Calu3 (cell line): Measurements from ENCODE around the gene SAMD8. TPM values are rescaled to one million over a fixed set of nuclear protein-coding genes. Genes with fewer than 3 reads are reported as not detected.
"Not testable (repeated sequence)": the region's sequence is repeated elsewhere in the genome, so short reads cannot be mapped to it uniquely, and the experiment has no call there.

Source experiments
- BruUV-seq: library from RNA; stranded (reverse); fragments of 400-500 nt; replicated peaks from 2 replicates; lab custom pipeline; 2021; lab: Mats Ljungman, UMichigan
- CTCF ChIA-PET: fragments of 300-600 bp; sonication (Branson Sonifier 250); formaldehyde crosslinking; loops from one replicate; lab custom pipeline; 2022; ENCODE audit warnings: antibody characterized with exemption; lab: Charles Lee
- DNase-seq: peaks from one replicate; pipeline ENCODE4 v3.0.0; 2022
- H3K27ac Mint-ChIP-seq: one replicate; pipeline ENCODE4 v1.8.0; 2022; ENCODE audit warnings: mixed read lengths; ENCODE audit not compliant: unreplicated experiment
- H3K27me3 Mint-ChIP-seq: one replicate; pipeline ENCODE4 v1.8.0; 2022; ENCODE audit warnings: mixed read lengths; ENCODE audit not compliant: unreplicated experiment
- H3K36me3 Mint-ChIP-seq: one replicate; pipeline ENCODE4 v1.8.0; 2022; ENCODE audit warnings: mild to moderate bottlenecking, moderate library complexity, mixed read lengths; ENCODE audit not compliant: insufficient read depth, unreplicated experiment
- H3K4me1 Mint-ChIP-seq: one replicate; pipeline ENCODE4 v1.8.0; 2022; ENCODE audit warnings: mild to moderate bottlenecking, low read depth, mixed read lengths; ENCODE audit not compliant: unreplicated experiment
- H3K4me3 Mint-ChIP-seq: one replicate; pipeline ENCODE4 v1.8.0; 2022; ENCODE audit warnings: mild to moderate bottlenecking, low read depth, moderate library complexity, mixed read lengths; ENCODE audit not compliant: unreplicated experiment
- H3K9me3 Mint-ChIP-seq: one replicate; pipeline ENCODE4 v1.8.0; 2022; ENCODE audit warnings: low read depth, mixed read lengths; ENCODE audit not compliant: unreplicated experiment
- intact Hi-C: fragments of 100-400 bp; cut with micrococcal nuclease; formaldehyde crosslinking; loops from one replicate; pipeline ENCODE4 v1.10.0; 2022; ENCODE audit not compliant: unreplicated experiment
- total RNA-seq: library from RNA; stranded (reverse); gene quantifications from 2 replicates; pipeline ENCODE4 v1.2.3, GENCODE V29; 2022
- TF ChIP-seq, protein P1 (sequence below): fragments of 200-600 bp; IDR thresholded peaks from one replicate; pipeline ENCODE4 v1.8.0; 2022; ENCODE audit warnings: antibody characterized with exemption; ENCODE audit not compliant: unreplicated experiment

The SAMD8 gene
- total RNA-seq, 1 experiment from 2014 or later: 19.9 TPM

DNA sequence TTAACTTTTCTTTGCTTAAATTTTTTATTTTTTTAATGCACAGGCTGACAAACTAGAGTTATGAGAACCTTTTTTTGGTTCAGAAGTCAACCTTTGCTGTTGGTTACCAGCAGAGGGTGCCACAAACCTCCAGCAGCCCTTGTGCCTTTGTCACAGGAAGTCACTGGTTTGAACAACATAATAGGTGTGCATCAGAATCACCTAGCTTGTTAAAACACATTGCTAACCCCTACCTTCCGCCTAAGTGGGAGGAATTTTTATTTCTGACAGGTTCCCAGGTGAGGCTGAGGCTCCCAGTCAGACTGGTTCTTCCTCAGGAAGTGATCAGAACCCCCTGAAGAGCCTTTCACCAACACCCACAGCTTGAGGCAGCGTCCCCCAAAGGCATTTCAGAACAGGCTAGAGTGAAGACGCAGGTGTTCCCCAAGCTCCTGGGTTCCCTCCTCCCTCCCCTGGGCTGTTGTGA is 76.5 kb downstream of the SAMD8 start:
- BruUV-seq: no TSS peak
- no peaks in the 10 kb centered on the region for H3K9me3 Mint-ChIP-seq
- H3K36me3 Mint-ChIP-seq: no peaks in the 10 kb centered on the region
- TF ChIP-seq, protein P1, sequence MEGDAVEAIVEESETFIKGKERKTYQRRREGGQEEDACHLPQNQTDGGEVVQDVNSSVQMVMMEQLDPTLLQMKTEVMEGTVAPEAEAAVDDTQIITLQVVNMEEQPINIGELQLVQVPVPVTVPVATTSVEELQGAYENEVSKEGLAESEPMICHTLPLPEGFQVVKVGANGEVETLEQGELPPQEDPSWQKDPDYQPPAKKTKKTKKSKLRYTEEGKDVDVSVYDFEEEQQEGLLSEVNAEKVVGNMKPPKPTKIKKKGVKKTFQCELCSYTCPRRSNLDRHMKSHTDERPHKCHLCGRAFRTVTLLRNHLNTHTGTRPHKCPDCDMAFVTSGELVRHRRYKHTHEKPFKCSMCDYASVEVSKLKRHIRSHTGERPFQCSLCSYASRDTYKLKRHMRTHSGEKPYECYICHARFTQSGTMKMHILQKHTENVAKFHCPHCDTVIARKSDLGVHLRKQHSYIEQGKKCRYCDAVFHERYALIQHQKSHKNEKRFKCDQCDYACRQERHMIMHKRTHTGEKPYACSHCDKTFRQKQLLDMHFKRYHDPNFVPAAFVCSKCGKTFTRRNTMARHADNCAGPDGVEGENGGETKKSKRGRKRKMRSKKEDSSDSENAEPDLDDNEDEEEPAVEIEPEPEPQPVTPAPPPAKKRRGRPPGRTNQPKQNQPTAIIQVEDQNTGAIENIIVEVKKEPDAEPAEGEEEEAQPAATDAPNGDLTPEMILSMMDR: peak; percentile 75
- intact Hi-C loops: loop anchor here (1.0 to 5.0 kb wide), 3 partner anchors 42 to 1359 kb away; no protein-coding TSS in a partner anchor
- H3K27me3 Mint-ChIP-seq: no peaks in the 10 kb centered on the region
- CTCF ChIA-PET: interaction anchor here (0.6 to 3.0 kb wide), 8 partner anchors 9 to 48 kb away, joined by 3 to 67 read pairs (median 7); partner anchors contain the start of genes COMTD1 and VDAC2
- H3K4me3 Mint-ChIP-seq: no peak overlapping the region
- peak; percentile 77 for DNase-seq
- H3K4me1 Mint-ChIP-seq: peaks cover 8% of the 10 kb centered on the region
- no peak overlapping the region for H3K27ac Mint-ChIP-seq

DNA sequence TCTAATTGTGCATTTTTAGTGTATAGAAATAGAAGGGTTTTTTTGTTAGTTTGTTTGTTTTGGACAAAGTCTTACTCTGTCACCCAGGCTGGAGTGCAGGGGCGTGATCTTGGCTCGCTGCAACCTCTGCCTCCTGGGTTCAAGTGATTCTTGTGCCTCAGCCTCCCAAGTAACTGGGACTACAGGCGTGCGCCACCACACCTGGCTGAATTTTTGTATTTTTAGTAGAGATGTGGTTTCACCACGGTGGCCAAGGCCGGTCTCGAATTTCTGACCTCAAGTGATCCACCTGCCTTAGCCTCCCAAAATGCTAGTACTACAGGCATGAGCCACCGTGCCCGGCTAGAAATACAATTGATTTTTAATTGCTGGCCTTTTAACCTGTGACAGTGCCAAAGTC is 77.1 kb downstream of the SAMD8 start:
- BruUV-seq, H3K4me3 Mint-ChIP-seq, H3K27me3 Mint-ChIP-seq, H3K4me1 Mint-ChIP-seq, H3K36me3 Mint-ChIP-seq, H3K9me3 Mint-ChIP-seq, DNase-seq, H3K27ac Mint-ChIP-seq: not testable (repeated sequence)
- intact Hi-C loops: loop anchor here (1.0 to 5.0 kb wide), 3 partner anchors 42 to 1359 kb away; no protein-coding TSS in a partner anchor
- CTCF ChIA-PET: interaction anchor here (0.6 to 3.0 kb wide), 8 partner anchors 9 to 47 kb away, joined by 3 to 67 read pairs (median 7); partner anchors contain the start of genes COMTD1 and VDAC2

DNA sequence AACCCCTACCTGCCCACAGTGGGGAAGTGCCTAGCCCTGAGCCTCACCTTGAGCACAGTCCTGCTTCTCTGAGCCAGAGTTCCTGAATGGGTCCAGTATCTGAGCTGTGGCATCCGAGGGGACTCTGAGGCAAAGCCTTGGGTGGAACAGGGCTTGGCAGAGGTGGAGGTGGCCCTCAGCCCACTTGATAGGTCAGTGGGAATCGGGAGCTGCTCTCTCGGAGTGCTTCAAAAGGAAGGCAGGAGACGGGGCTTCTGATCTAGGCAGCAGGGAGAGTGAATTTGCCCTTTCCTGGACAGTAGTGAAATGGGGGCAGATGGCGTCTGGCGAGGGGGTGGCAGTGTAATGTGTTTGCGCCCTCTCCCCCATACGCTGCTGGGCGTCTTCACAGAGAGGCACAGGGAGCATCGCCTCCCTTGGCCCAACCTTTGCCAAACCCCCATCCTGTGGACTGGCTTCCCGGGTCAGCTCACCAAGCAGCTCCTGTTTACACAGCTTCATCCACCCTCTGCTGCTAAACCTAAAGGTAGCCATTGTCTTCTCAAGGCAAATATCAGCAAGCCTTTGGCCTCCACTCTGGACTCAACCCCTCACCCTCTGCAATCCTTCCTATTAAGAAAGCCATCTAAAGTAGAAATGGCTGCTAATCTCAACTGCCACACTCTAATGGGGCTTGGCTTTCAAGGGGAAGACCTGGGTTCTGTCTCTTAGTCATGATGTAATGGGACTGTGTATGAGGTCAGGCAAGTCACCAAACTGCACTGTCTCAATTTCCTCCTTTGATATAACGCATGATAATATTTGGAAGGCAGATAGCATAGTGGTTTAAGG is 78.0 kb downstream of the SAMD8 start:
- no peaks in the 10 kb centered on the region for H3K9me3 Mint-ChIP-seq
- no peak overlapping the region for H3K27ac Mint-ChIP-seq
- H3K4me3 Mint-ChIP-seq: no peak overlapping the region
- H3K27me3 Mint-ChIP-seq: no peaks in the 10 kb centered on the region
- intact Hi-C loops: loop anchor here (5.0 kb wide), 1 partner anchor 1358 kb away; no protein-coding TSS in a partner anchor
- H3K4me1 Mint-ChIP-seq: peaks cover 8% of the 10 kb centered on the region
- CTCF ChIA-PET: interaction anchor here (3.0 kb wide), 1 partner anchor 42 kb away, joined by 49 read pairs; no protein-coding TSS in a partner anchor
- no peak for DNase-seq
- no peaks in the 10 kb centered on the region for H3K36me3 Mint-ChIP-seq
- BruUV-seq: no TSS peak
- TF ChIP-seq, protein P1: no peak

DNA sequence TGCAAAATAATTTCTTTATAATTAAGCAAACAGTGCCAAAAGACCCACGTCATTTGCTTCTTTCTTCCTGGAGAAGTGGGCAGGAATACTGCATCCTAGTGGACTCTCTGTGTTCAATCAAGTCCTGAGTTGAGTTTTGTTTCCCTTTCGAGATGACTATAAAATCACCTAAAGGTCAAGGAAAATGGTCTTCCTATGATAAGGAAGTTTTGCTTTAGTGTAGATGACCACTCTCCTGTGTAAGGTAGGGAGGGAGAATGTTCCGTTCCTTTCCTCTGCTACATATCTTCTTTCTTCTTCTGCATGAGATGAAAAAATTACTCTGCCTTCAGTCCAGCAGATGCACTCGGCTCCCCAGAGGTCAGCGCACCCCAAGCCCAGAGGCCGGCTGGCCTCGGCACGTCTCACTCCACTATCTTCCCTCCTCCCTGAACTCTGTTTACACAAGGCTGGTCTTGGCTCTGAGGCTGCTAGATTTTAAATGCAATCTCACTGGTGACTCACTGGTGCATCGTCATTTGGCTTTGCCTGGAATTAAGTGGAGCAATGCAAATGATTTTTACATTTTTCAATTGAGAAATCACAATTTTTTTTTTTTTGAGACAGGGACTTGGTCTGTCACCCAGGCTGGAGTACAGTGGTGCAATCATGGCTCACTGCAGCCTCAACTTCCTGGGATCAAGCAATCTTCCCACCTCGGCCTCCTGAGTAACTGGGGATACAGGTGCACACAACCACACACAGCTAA is 80.5 kb downstream of the SAMD8 start:
- CTCF ChIA-PET: interaction anchor here (0.9 kb wide), 1 partner anchor 44 kb away, joined by 4 read pairs; the partner anchor contains the start of gene COMTD1
- Mint-ChIP-seq H3K9me3 (no peaks in the 10 kb centered on the region), H3K27me3 (no peaks in the 10 kb centered on the region), H3K4me3 (peak overlapping the region; percentile 28), H3K4me1 (peaks cover 8% of the 10 kb centered on the region), H3K27ac (peak overlapping the region; percentile 35), H3K36me3 (no peaks in the 10 kb centered on the region)
- peak; percentile 58 for DNase-seq
- intact Hi-C loops: no loop called here
- TF ChIP-seq, protein P1: no peak
- no TSS peak for BruUV-seq

DNA sequence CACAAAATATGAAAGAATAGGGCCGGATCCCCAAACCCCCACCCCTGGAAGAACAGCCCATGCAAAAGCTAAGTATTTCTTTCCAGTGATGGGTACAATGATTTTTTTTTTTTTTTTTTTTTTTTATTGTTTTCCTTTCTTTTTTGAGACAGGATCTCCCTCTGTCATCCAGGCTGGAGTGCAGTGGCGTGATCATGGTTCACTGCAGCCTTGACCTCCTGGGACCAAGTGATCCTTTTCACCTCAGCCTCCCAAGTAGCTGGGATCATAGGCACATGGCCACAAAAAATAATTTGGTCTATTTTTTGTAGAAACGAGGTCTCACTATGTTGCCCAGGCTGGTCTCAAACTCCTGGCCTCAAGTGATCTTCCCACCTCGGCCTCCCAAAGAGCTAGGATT is 83.2 kb downstream of the SAMD8 start:
- H3K4me3 Mint-ChIP-seq, H3K27me3 Mint-ChIP-seq, intact Hi-C loops, H3K4me1 Mint-ChIP-seq, H3K9me3 Mint-ChIP-seq, DNase-seq, H3K36me3 Mint-ChIP-seq, BruUV-seq, H3K27ac Mint-ChIP-seq: not testable (repeated sequence)
- CTCF ChIA-PET: interaction anchor here (0.6 kb wide), 2 partner anchors 14 to 47 kb away, joined by 3 to 4 read pairs; no protein-coding TSS in a partner anchor
